Parathyroid adenoma (tissue), 2 donors: ENCODE data around the gene GARIN5A.

Experiments used
- H2AFZ ChIP-seq: fragments of 300-600 bp; sonication (generic); one replicate; pipeline ENCODE4 v1.7.0; 2017; ENCODE audit warnings: antibody characterized with exemption, mild to moderate bottlenecking
- H3K27ac ChIP-seq: fragments of 300-600 bp; sonication (generic); one replicate; pipeline ENCODE4 v1.7.0; 2017
- H3K27me3 ChIP-seq: fragments of 300-600 bp; sonication (generic); one replicate; pipeline ENCODE4 v1.7.0; 2017; ENCODE audit warnings: low read length; ENCODE audit not compliant: control insufficient read depth, insufficient read depth
- H3K36me3 ChIP-seq: fragments of 300-600 bp; sonication (generic); one replicate; pipeline ENCODE4 v1.7.0; 2017; ENCODE audit warnings: low read length; ENCODE audit not compliant: control insufficient read depth, insufficient read depth
- H3K4me1 ChIP-seq: fragments of 300-600 bp; sonication (generic); one replicate; pipeline ENCODE4 v1.7.0; 2017; ENCODE audit warnings: control low read depth
- H3K4me2 ChIP-seq: fragments of 300-600 bp; sonication (generic); one replicate; pipeline ENCODE4 v1.7.0; 2017; ENCODE audit warnings: low read length
- H3K4me3 ChIP-seq: fragments of 300-600 bp; sonication (generic); one replicate; pipeline ENCODE4 v1.7.0; 2017; ENCODE audit warnings: low read depth, low read length
- H3K79me2 ChIP-seq: fragments of 300-600 bp; sonication (generic); one replicate; pipeline ENCODE4 v1.7.0; 2017; ENCODE audit warnings: control low read depth
- H3K9ac ChIP-seq: fragments of 300-600 bp; sonication (generic); one replicate; pipeline ENCODE4 v1.7.0; 2017; ENCODE audit warnings: mild to moderate bottlenecking
- H3K9me3 ChIP-seq: fragments of 300-600 bp; sonication (generic); one replicate; pipeline ENCODE4 v1.7.0; 2017; ENCODE audit warnings: low read length; ENCODE audit not compliant: control insufficient read depth
- TF ChIP-seq, protein P1 (sequence below): fragments of 300-600 bp; sonication (generic); IDR thresholded peaks from one replicate; pipeline ENCODE4 v1.7.0; 2017; ENCODE audit warnings: antibody characterized with exemption, mild to moderate bottlenecking
- donor health status: primary hyperparathyroidism.

Gene GARIN5A

DNA sequence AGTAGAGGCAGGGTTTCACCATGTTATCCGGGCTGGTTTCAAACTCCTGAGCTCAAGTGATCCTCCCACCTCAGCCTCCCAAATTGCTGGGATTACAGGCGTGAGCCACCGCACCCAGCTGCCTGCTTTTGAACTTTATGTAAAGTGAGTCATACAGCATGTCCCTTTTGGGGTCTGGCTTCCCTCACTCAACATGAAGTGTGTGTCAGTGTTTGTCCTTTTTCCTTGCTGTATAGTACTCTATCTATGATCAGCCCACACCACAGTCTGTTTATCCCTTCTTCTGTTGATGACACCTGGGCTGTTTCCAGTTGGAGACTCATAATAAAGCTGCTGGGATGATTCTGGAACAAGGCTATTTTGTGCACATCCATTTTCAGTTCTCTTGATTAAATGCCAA, 55.8 kb downstream of the GARIN5A start:
- no peaks in the 10 kb centered on the region for H3K27me3 ChIP-seq
- no peaks in the 10 kb centered on the region for H3K79me2 ChIP-seq
- H3K4me2 ChIP-seq, result no peak overlapping the region
- TF ChIP-seq, protein P1, sequence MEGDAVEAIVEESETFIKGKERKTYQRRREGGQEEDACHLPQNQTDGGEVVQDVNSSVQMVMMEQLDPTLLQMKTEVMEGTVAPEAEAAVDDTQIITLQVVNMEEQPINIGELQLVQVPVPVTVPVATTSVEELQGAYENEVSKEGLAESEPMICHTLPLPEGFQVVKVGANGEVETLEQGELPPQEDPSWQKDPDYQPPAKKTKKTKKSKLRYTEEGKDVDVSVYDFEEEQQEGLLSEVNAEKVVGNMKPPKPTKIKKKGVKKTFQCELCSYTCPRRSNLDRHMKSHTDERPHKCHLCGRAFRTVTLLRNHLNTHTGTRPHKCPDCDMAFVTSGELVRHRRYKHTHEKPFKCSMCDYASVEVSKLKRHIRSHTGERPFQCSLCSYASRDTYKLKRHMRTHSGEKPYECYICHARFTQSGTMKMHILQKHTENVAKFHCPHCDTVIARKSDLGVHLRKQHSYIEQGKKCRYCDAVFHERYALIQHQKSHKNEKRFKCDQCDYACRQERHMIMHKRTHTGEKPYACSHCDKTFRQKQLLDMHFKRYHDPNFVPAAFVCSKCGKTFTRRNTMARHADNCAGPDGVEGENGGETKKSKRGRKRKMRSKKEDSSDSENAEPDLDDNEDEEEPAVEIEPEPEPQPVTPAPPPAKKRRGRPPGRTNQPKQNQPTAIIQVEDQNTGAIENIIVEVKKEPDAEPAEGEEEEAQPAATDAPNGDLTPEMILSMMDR, result no peak
- H2AFZ ChIP-seq, result no peak overlapping the region
- no peaks in the 10 kb centered on the region for H3K4me1 ChIP-seq
- no peak overlapping the region for H3K9ac ChIP-seq
- H3K9me3 ChIP-seq, result no peaks in the 10 kb centered on the region
- no peak overlapping the region for H3K27ac ChIP-seq
- H3K4me3 ChIP-seq, result no peak overlapping the region
- no peaks in the 10 kb centered on the region for H3K36me3 ChIP-seq

DNA sequence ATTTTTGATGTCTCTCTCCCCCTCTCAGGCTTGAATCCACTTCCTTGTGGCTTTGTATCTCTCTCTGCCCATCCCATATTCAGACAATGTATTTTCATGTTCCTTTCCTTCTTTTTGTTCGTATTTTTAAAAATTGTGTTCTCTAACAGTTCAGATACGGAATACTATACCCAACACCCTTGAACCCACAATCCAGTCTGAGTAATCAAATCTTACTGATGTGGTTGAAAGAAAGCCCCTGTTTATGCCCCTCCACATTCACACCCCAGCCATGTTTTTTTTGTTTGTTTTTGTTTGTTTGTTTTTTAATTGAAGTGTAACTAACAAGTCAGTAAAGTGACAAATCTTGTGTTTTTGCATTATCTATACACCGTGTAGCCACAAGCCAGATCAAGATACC, 56.5 kb downstream of the GARIN5A start:
- Histone ChIP-seq H3K4me1 (no peaks in the 10 kb centered on the region), H3K4me2 (no peak overlapping the region), H3K4me3 (no peak overlapping the region), H3K36me3 (no peaks in the 10 kb centered on the region), H3K27ac (no peak overlapping the region), H3K27me3 (no peaks in the 10 kb centered on the region), H3K9me3 (no peaks in the 10 kb centered on the region), H2AFZ (no peak overlapping the region), H3K79me2 (no peaks in the 10 kb centered on the region), H3K9ac (no peak overlapping the region)
- TF ChIP-seq, protein P1, result no peak

DNA sequence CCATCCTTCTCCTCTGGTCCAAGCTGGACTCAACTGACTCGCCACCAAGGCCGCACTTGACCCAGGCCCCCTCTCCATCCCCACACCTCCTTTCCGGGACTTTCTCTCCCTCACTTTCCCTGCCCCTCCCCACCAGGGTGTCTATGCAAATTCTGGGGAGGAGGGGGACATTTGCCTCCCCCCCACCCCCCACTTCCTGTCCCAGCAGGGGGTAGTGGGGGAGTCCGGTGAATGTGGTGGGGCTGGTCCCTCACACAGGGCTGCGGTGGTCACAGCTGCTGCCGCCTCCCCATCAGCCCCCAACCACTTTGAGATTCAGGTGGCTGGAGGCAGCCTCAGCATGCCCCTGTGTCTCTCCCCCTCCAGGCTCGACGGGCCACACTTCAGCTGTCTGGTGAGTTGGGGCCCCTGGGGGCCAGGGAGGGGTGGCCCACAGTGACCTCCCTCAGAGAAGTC, 57.0 kb downstream of the GARIN5A start:
- TF ChIP-seq, protein P1, result no peak
- Histone ChIP-seq H3K36me3 (no peaks in the 10 kb centered on the region), H3K9me3 (no peaks in the 10 kb centered on the region)

DNA sequence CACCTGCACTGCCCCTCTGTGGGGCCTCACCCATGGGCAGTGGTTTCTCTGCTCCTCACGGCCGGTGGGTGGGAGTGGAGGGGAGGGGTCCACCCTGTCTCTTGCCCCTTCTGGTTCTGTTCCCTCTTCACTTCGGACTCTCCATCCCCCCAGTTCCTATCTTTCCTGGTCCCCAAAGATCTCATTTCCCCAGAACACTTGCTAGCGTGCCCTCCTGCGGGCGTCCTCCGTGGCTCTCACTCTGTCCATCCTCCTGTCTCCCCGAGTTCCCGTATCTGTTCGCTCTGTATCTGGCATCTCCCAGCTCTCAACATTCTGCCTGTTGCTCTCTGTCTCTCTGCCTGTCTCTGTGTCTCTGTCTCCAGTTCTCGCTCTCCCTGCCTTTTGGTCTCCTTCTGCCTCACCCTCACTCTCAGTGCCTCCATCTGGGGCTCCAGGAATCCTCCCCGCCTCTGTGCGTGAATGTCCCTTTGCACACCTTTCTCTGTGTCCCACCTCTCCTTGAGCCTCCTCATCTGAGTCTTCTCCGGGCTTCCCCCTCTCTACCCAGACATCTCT, 57.5 kb downstream of the GARIN5A start:
- H3K9ac ChIP-seq, result no peak overlapping the region
- H3K36me3 ChIP-seq, result no peaks in the 10 kb centered on the region
- no peak overlapping the region for H3K4me3 ChIP-seq
- TF ChIP-seq, protein P1, result no peak
- H3K9me3 ChIP-seq, result no peaks in the 10 kb centered on the region
- no peak overlapping the region for H3K27ac ChIP-seq
- H3K79me2 ChIP-seq, result no peaks in the 10 kb centered on the region
- H3K27me3 ChIP-seq, result no peaks in the 10 kb centered on the region
- no peak overlapping the region for H3K4me2 ChIP-seq
- no peak overlapping the region for H2AFZ ChIP-seq
- H3K4me1 ChIP-seq, result no peaks in the 10 kb centered on the region

More for the DNA sequence above, 57.0 kb downstream of the GARIN5A start:
- Histone ChIP-seq H3K79me2 (no peaks in the 10 kb centered on the region), H3K27ac (no peak overlapping the region), H3K4me1 (no peaks in the 10 kb centered on the region), H3K4me2 (no peak overlapping the region), H3K9ac (no peak overlapping the region), H2AFZ (no peak overlapping the region), H3K27me3 (no peaks in the 10 kb centered on the region), H3K4me3 (no peak overlapping the region)
